Sigmoid colon (tissue), 7 donors: ENCODE measurements around the gene EXOC7. TPM values are rescaled to one million over a fixed set of nuclear protein-coding genes. Genes with fewer than 3 reads are reported as not detected.

Source experiments
- DNase-seq: peaks from one replicate; pipeline ENCODE4 v3.0.0-alpha.2; 2019
- H3K27ac ChIP-seq, 4 donors: fragments of 200-600 bp; sonication (generic); one replicate each; pipeline ENCODE4 v1.5.1; 2016 to 2019; ENCODE audit warnings: mild to moderate bottlenecking in 1 of 4
- H3K27me3 ChIP-seq, 3 donors: fragments of 200-600 bp; sonication (generic); one replicate each; pipeline ENCODE4 v1.5.1; 2019; ENCODE audit warnings: mild to moderate bottlenecking in 1 of 3
- H3K36me3 ChIP-seq, 4 donors: fragments of 200-600 bp; sonication (generic); one replicate each; pipeline ENCODE4 v1.5.1; 2016 to 2019
- H3K4me1 ChIP-seq, 4 donors: fragments of 200-600 bp; sonication (generic); one replicate each; pipeline ENCODE4 v1.5.1; 2017 to 2019
- H3K4me3 ChIP-seq, 4 donors: fragments of 200-600 bp; sonication (generic); one replicate each; pipeline ENCODE4 v1.5.1; 2017 to 2019; ENCODE audit warnings: mild to moderate bottlenecking in 2 of 4, moderate library complexity in 1 of 4
- H3K9me3 ChIP-seq, 4 donors: fragments of 200-600 bp in 3 of 4; sonication (generic) in 3 of 4; one replicate each; pipeline versions ENCODE4 v1.5.1 to v1.6.1; 2013 to 2019
- CTCF ChIP-seq, 4 experiments: fragments of 450-650 bp in 3 of 4; fragments of 200-600 bp in 1 of 4; IDR thresholded peaks; one replicate each; pipeline ENCODE4 v1.5.1; 2016 to 2019; ENCODE audit warnings: antibody characterized with exemption in 4 of 4, mild to moderate bottlenecking in 3 of 4, moderate library complexity in 2 of 4
- EP300 ChIP-seq, 4 donors: sonication (generic); formaldehyde crosslinking; IDR thresholded peaks; one replicate each; pipeline ENCODE4 v1.6.1; 2017; ENCODE audit warnings: antibody characterized with exemption in 4 of 4
- POLR2A ChIP-seq, 2 donors: fragments of 450-650 bp; IDR thresholded peaks; one replicate each; pipeline ENCODE4 v1.6.1; 2016; ENCODE audit warnings: antibody characterized with exemption in 2 of 2, mild to moderate bottlenecking in 2 of 2, moderate library complexity in 2 of 2
- POLR2AphosphoS5 ChIP-seq, 4 donors: sonication (generic); formaldehyde crosslinking; IDR thresholded peaks; one replicate each; pipeline ENCODE4 v1.6.1; 2017; ENCODE audit warnings: antibody characterized with exemption in 4 of 4
- WGBS, 2 donors: extraction: QIAGEN DNeasy Blood & Tissue Kit; methylation state at CpG; one replicate each; pipeline ENCODE4 v1.1.7; 2013; 5-methylcytosine and 5-hydroxymethylcytosine counted together
- intact Hi-C: fragments of 100-400 bp; cut with DNase I; formaldehyde crosslinking; loops from one replicate; pipeline ENCODE4 v1.15.1; 2023
- polyA plus RNA-seq, 3 donors: library from polyadenylated mRNA; stranded (reverse); fragments of 200-250 nt; gene quantifications; one replicate each; pipeline ENCODE4 v1.2.3, GENCODE V29; 2013
- total RNA-seq, 4 donors: library from RNA; depleted of rRNA; stranded (reverse); fragments of >200 nt; gene quantifications; one replicate each; pipeline ENCODE4 v1.1.0, GENCODE V29; 2016
- donor health status: healthy with polysubstance abuse.
- donor health status: Bipolar disorder and iron deficiency.
- donor health status: healthy.

EXOC7 gene
- total and polyA plus RNA-seq, 7 donors, result 36.8 to 82.0 (median 71.3) TPM

- peak overlapping the region; percentile 79 to 86 (median 84) for H3K27ac ChIP-seq
- intact Hi-C loops, result no loop called here
- H3K4me1 ChIP-seq, result peaks cover 0 to 25% (median 21%) of the 10 kb centered on the region in 4 donors
- no peak for DNase-seq
- H3K27me3 ChIP-seq, result no peaks in the 10 kb centered on the region
- H3K9me3 ChIP-seq, result no peaks in the 10 kb centered on the region
- H3K36me3 ChIP-seq, result peaks cover 0 to 37% (median 24%) of the 10 kb centered on the region in 4 donors
- TF ChIP-seq POLR2AphosphoS5 (IDR thresholded peaks at IDR 0.05) (no peak), CTCF (IDR thresholded peaks at IDR 0.05) (no peak), EP300 (IDR thresholded peaks at IDR 0.05) (no peak), POLR2A (IDR thresholded peaks at IDR 0.05) (no peak)
- peak overlapping the region; percentile 69 to 95 (median 74) for H3K4me3 ChIP-seq
- WGBS, 2 donors, result 1 to 2% methylated on average over 4 of the region's 4 CpGs
These were observed 678 bp downstream of the EXOC7 start for GRCh38 chr17:76102944-76103273.

- intact Hi-C loops, result no loop called here
- Histone ChIP-seq H3K27me3 (no peaks in the 10 kb centered on the region), H3K4me3 (no peak overlapping the region), H3K4me1 (peaks cover 0 to 15% (median 13%) of the 10 kb centered on the region in 4 donors), H3K36me3 (peaks cover 15 to 88% (median 68%) of the 10 kb centered on the region in 4 donors), H3K9me3 (no peaks in the 10 kb centered on the region), H3K27ac (no peak overlapping the region)
- DNase-seq, result no peak
- TF ChIP-seq POLR2AphosphoS5 (IDR thresholded peaks at IDR 0.05) (no peak), EP300 (IDR thresholded peaks at IDR 0.05) (no peak), CTCF (IDR thresholded peaks at IDR 0.05) (no peak), POLR2A (IDR thresholded peaks at IDR 0.05) (no peak)
- WGBS, 2 donors, result 92 to 97% methylated on average over 19 of the region's 19 CpGs
These were observed 5.8 kb downstream of the EXOC7 start for GRCh38 chr17:76097716-76098295.

GRCh38 chr17:76095943-76096342, 7.6 kb downstream of the EXOC7 start:
- DNase-seq, result peak; percentile 41
- H3K27ac ChIP-seq, result no peak overlapping the region
- intact Hi-C loops, result no loop called here
- no peaks in the 10 kb centered on the region for H3K27me3 ChIP-seq
- TF ChIP-seq EP300 (IDR thresholded peaks at IDR 0.05), result no peak
- no peak for TF ChIP-seq CTCF (IDR thresholded peaks at IDR 0.05)
- no peak for TF ChIP-seq POLR2AphosphoS5 (IDR thresholded peaks at IDR 0.05)
- TF ChIP-seq POLR2A (IDR thresholded peaks at IDR 0.05), result no peak
- no peak overlapping the region for H3K4me3 ChIP-seq
- H3K36me3 ChIP-seq, result peaks cover 16 to 95% (median 67%) of the 10 kb centered on the region in 4 donors
- no peaks in the 10 kb centered on the region for H3K4me1 ChIP-seq
- 91 to 95% methylated on average over 13 of the region's 13 CpGs for WGBS, 2 donors
- H3K9me3 ChIP-seq, result no peaks in the 10 kb centered on the region

GRCh38 chr17:76094046-76094445, 9.5 kb downstream of the EXOC7 start:
- Histone ChIP-seq H3K9me3 (no peaks in the 10 kb centered on the region), H3K4me3 (no peak overlapping the region), H3K36me3 (peaks cover 26 to 97% (median 68%) of the 10 kb centered on the region in 4 donors), H3K27ac (no peak overlapping the region), H3K27me3 (no peaks in the 10 kb centered on the region), H3K4me1 (no peaks in the 10 kb centered on the region)
- intact Hi-C loops, result no loop called here
- DNase-seq, result peak; percentile 46
- no peak for TF ChIP-seq EP300 (IDR thresholded peaks at IDR 0.05)
- no peak for TF ChIP-seq CTCF (IDR thresholded peaks at IDR 0.05)
- TF ChIP-seq POLR2AphosphoS5 (IDR thresholded peaks at IDR 0.05), result no peak
- no peak for TF ChIP-seq POLR2A (IDR thresholded peaks at IDR 0.05)
- 89 to 96% methylated on average over 11 of the region's 11 CpGs for WGBS, 2 donors
